Naive thymus-derived CD4-positive, alpha-beta T cell (primary cell): ENCODE measurements around the gene RFFL. TPM values are rescaled to one million over a fixed set of nuclear protein-coding genes. Genes with fewer than 3 reads are reported as not detected.

ENCODE experiments used
- ATAC-seq: fragments of 150-1000 bp; cut with Tn5 transposase; 2 replicates; pipeline ENCODE4 v1.10.0; 2021; ENCODE audit warnings: mild to moderate bottlenecking, moderate library complexity
- CTCF ChIA-PET: fragments of 350-600 bp; sonication (Branson Sonifier 250); formaldehyde crosslinking; loops from one replicate; lab custom pipeline; 2021; ENCODE audit warnings: antibody characterized with exemption; lab: Charles Lee
- POLR2A ChIA-PET: fragments of 350-600 bp; sonication (Branson Sonifier 250); formaldehyde crosslinking; loops from one replicate; lab custom pipeline; 2021; ENCODE audit warnings: antibody characterized with exemption, inconsistent platforms; lab: Charles Lee
- DNase-seq, 9 donors: peaks; one replicate each; pipeline versions ENCODE4 v3.0.0 to v3.0.0-alpha.2; 2020 to 2022; ENCODE audit warnings: mixed read lengths in 1 of 9
- H3K27ac ChIP-seq: one replicate; pipeline ENCODE4 v1.7.0; 2013; ENCODE audit warnings: mild to moderate bottlenecking, low read depth, low read length, moderate library complexity
- H3K27me3 ChIP-seq, 2 donors: one replicate each; pipeline ENCODE4 v1.7.0; 2013; ENCODE audit warnings: low read length in 2 of 2, mild to moderate bottlenecking in 2 of 2, moderate library complexity in 2 of 2; ENCODE audit not compliant: control insufficient read depth in 2 of 2, insufficient read depth in 2 of 2
- H3K36me3 ChIP-seq, 3 experiments: 1 replicate in 2 of 3; 2 replicates in 1 of 3; pipeline ENCODE4 v1.7.0; 2013; ENCODE audit warnings: low read length in 3 of 3, mild to moderate bottlenecking in 3 of 3, moderate library complexity in 1 of 3; ENCODE audit not compliant: insufficient read depth in 3 of 3, control insufficient read depth in 2 of 3
- H3K4me1 ChIP-seq, 2 donors: one replicate each; pipeline ENCODE4 v1.7.0; 2013; ENCODE audit warnings: low read length in 2 of 2, mild to moderate bottlenecking in 2 of 2, moderate library complexity in 1 of 2; ENCODE audit not compliant: control insufficient read depth in 2 of 2, insufficient read depth in 2 of 2
- H3K4me3 ChIP-seq: 2 replicates; pipeline ENCODE4 v1.7.0; 2013; ENCODE audit warnings: mild to moderate bottlenecking, low read length
- H3K9me3 ChIP-seq, 3 experiments: 1 replicate in 2 of 3; 2 replicates in 1 of 3; pipeline ENCODE4 v1.7.0; 2013; ENCODE audit warnings: low read length in 3 of 3; ENCODE audit not compliant: control insufficient read depth in 2 of 3
- H3K27ac Mint-ChIP-seq, 9 donors: one replicate each; pipeline ENCODE4 v1.8.0; 2020 to 2022; ENCODE audit warnings: mixed read lengths in 9 of 9, mild to moderate bottlenecking in 8 of 9, moderate library complexity in 5 of 9, inconsistent platforms in 2 of 9
- H3K27me3 Mint-ChIP-seq, 5 donors: one replicate each; pipeline ENCODE4 v1.8.0; 2021 to 2022; ENCODE audit warnings: mixed read lengths in 5 of 5, mild to moderate bottlenecking in 1 of 5
- H3K36me3 Mint-ChIP-seq, 5 donors: one replicate each; pipeline ENCODE4 v1.8.0; 2020 to 2022; ENCODE audit warnings: mixed read lengths in 5 of 5, mild to moderate bottlenecking in 3 of 5, inconsistent platforms in 1 of 5
- H3K4me1 Mint-ChIP-seq, 7 donors: one replicate each; pipeline ENCODE4 v1.8.0; 2020 to 2022; ENCODE audit warnings: mixed read lengths in 7 of 7, mild to moderate bottlenecking in 3 of 7, inconsistent platforms in 1 of 7
- H3K4me3 Mint-ChIP-seq, 10 donors: one replicate each; pipeline ENCODE4 v1.8.0; 2020 to 2022; ENCODE audit warnings: mild to moderate bottlenecking in 10 of 10, mixed read lengths in 10 of 10, moderate library complexity in 6 of 10, inconsistent platforms in 2 of 10
- H3K9me3 Mint-ChIP-seq, 11 donors: one replicate each; pipeline ENCODE4 v1.8.0; 2020 to 2022; ENCODE audit warnings: mixed read lengths in 11 of 11, mild to moderate bottlenecking in 4 of 11, inconsistent platforms in 1 of 11, moderate library complexity in 1 of 11
- intact Hi-C, 2 donors: fragments of 100-400 bp; cut with micrococcal nuclease; formaldehyde crosslinking; loops; one replicate each; pipeline ENCODE4 v1.15.1; 2023
- polyA plus RNA-seq, 2 donors: library from polyadenylated mRNA; unstranded; fragments of 300-500 nt; fragmentation: Illumina TruSeq; gene quantifications; one replicate each; pipeline ENCODE4 v1.2.3, GENCODE V29; 2021
- total RNA-seq, 6 experiments: library from RNA in 5 of 6; stranded (reverse) in 5 of 6; gene quantifications; 1 replicate in 5 of 6; 2 replicates in 1 of 6; pipeline ENCODE4 v1.2.3 and lab custom pipeline; 2021 to 2026

Gene RFFL
- total and polyA plus RNA-seq, 7 experiments from 2014 or later: 36.4 to 74.7 (median 47.1) TPM

GRCh38 chr17:35056013-35056412 lies 7.5 kb downstream of the RFFL start:
- H3K36me3 ChIP-seq: no peaks in the 10 kb centered on the region
- DNase-seq (no peak), ATAC-seq (no peak)
- Mint-ChIP-seq H3K27ac (peak overlapping the region; percentile 36 to 98 (median 85)), H3K36me3 (peaks cover 8 to 56% (median 42%) of the 10 kb centered on the region in 5 donors), H3K4me1 (peaks cover 54 to 89% (median 79%) of the 10 kb centered on the region in 7 donors), H3K9me3 (peaks cover 0 to 9% (median 0%) of the 10 kb centered on the region in 11 donors), H3K27me3 (no peaks in the 10 kb centered on the region), H3K4me3 (peak overlapping the region in 6 of 10 donors; percentile 17 to 60 (median 44))
- CTCF ChIA-PET: interaction anchor here (3.5 kb wide), 1 partner anchor 8 kb away, joined by 16 read pairs; the partner anchor contains the start of gene RFFL
- no peaks in the 10 kb centered on the region for H3K27me3 ChIP-seq
- intact Hi-C loops: no loop called here
- POLR2A ChIA-PET: no interaction called here
- H3K27ac ChIP-seq: no peak overlapping the region
- no peaks in the 10 kb centered on the region for H3K9me3 ChIP-seq
- H3K4me3 ChIP-seq: no peak overlapping the region
- H3K4me1 ChIP-seq: peaks cover 33 to 34% of the 10 kb centered on the region in 2 donors

DNA sequence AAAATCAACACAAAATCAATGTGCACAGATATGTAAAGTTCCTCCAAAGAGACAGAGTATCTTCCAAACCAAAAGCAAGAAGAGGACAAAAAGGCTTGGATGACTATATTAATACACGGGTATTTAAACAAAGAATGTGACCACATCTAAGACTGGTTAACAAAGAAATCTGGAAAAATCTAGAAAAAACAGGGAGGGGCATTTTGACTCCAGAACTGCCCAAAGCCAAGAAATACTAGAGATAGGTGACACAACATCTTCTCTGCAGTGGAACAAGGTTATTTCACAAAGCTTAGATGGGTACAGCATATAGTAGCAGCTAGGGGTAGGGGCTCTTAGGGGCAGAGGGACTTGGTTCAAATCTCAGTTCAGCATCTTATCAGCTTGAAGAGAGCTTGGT lies 10.3 kb downstream of the RFFL start:
- no peaks in the 10 kb centered on the region for H3K27me3 ChIP-seq
- Mint-ChIP-seq H3K9me3 (peaks cover 0 to 9% (median 0%) of the 10 kb centered on the region in 11 donors), H3K4me3 (peak overlapping the region in 7 of 10 donors; percentile 6 to 82 (median 73)), H3K27ac (peak overlapping the region; percentile 36 to 99 (median 94)), H3K36me3 (peaks cover 10 to 47% (median 26%) of the 10 kb centered on the region in 5 donors), H3K4me1 (peaks cover 67 to 92% (median 82%) of the 10 kb centered on the region in 7 donors), H3K27me3 (no peaks in the 10 kb centered on the region)
- H3K9me3 ChIP-seq: no peaks in the 10 kb centered on the region
- peak overlapping the region; percentile 4 for H3K4me3 ChIP-seq
- H3K27ac ChIP-seq: peak overlapping the region; percentile 68
- intact Hi-C loops: no loop called here
- POLR2A ChIA-PET: interaction anchor here (0.6 to 10.3 kb wide), 10 partner anchors 9 to 522 kb away, joined by 3 to 132 read pairs (median 5); partner anchors contain the start of genes CCT6B, RFFL and ZNF830
- no peak for DNase-seq
- H3K4me1 ChIP-seq: peaks cover 56 to 62% of the 10 kb centered on the region in 2 donors
- no peak for ATAC-seq
- H3K36me3 ChIP-seq: no peaks in the 10 kb centered on the region
- CTCF ChIA-PET: interaction anchor here (0.6 to 3.5 kb wide), 6 partner anchors 10 to 199 kb away, joined by 3 to 16 read pairs (median 4); partner anchors contain the start of gene RFFL

DNA sequence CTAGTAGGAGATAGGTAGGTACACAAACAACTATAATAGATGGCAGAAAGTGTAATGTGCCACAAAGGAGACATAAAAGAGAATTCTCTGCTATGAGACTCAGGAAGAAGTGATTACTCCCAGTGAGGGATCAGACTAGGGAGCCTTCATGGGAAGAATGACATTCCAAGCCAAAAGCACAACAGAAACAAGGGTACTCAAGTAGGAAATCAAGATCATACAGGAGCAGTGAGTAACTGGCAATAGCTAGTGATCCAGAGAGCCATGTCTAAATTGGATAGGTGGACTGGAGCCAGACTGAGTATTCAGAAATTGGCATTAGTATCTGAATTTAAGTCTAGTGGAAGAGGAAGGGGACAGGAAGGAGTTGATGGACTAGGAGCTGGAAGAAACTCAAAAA lies 10.7 kb downstream of the RFFL start:
- Mint-ChIP-seq H3K9me3 (peaks cover 0 to 9% (median 0%) of the 10 kb centered on the region in 11 donors), H3K27me3 (no peaks in the 10 kb centered on the region), H3K4me3 (peak overlapping the region; percentile 6 to 82 (median 74)), H3K4me1 (peaks cover 63 to 88% (median 78%) of the 10 kb centered on the region in 7 donors), H3K27ac (peak overlapping the region; percentile 83 to 99 (median 94)), H3K36me3 (peaks cover 10 to 43% (median 22%) of the 10 kb centered on the region in 5 donors)
- ATAC-seq: no peak
- no peaks in the 10 kb centered on the region for H3K27me3 ChIP-seq
- no peaks in the 10 kb centered on the region for H3K36me3 ChIP-seq
- peak overlapping the region; percentile 68 for H3K27ac ChIP-seq
- POLR2A ChIA-PET: interaction anchor here (0.6 to 10.3 kb wide), 9 partner anchors 9 to 523 kb away, joined by 3 to 132 read pairs (median 6); partner anchors contain the start of genes CCT6B, RFFL and ZNF830
- no peak for DNase-seq
- no peaks in the 10 kb centered on the region for H3K9me3 ChIP-seq
- intact Hi-C loops: loop anchor here in 1 of 2 donors (1.0 kb wide), 2 partner anchors 11 to 37 kb away; partner anchors contain the start of gene RFFL
- peak overlapping the region; percentile 21 for H3K4me3 ChIP-seq
- CTCF ChIA-PET: interaction anchor here (0.9 to 3.5 kb wide), 5 partner anchors 11 to 43 kb away, joined by 3 to 16 read pairs (median 4); partner anchors contain the start of gene RFFL
- peaks cover 56 to 62% of the 10 kb centered on the region in 2 donors for H3K4me1 ChIP-seq

DNA sequence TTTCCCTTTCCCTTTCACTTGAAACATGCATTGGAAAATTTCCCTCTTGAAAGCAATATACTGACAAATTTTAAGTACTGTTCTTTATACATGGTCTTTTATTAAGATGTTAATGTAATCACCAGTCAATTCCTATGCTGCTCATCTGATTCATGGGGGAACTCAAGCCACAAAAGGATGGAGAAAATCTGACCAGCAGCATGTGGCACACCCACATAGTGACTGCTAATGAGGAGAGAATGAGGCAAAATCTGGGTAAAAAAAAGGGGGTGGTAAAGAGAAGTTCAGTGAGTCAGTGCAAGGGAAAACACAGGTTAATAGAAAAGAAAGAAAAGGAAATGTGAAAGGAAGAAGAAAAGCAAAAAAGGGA lies 11.3 kb downstream of the RFFL start:
- DNase-seq (no peak), ATAC-seq (no peak)
- no peaks in the 10 kb centered on the region for H3K36me3 ChIP-seq
- Mint-ChIP-seq H3K4me1 (peaks cover 59 to 84% (median 73%) of the 10 kb centered on the region in 7 donors), H3K27me3 (no peaks in the 10 kb centered on the region), H3K9me3 (peaks cover 0 to 9% (median 0%) of the 10 kb centered on the region in 11 donors), H3K36me3 (peaks cover 5 to 38% (median 16%) of the 10 kb centered on the region in 5 donors), H3K27ac (peak overlapping the region; percentile 83 to 99 (median 94)), H3K4me3 (peak overlapping the region; percentile 6 to 82 (median 74))
- peaks cover 60 to 68% of the 10 kb centered on the region in 2 donors for H3K4me1 ChIP-seq
- CTCF ChIA-PET: interaction anchor here (1.4 to 3.5 kb wide), 4 partner anchors 11 to 37 kb away, joined by 3 to 16 read pairs (median 7); partner anchors contain the start of gene RFFL
- intact Hi-C loops: loop anchor here in 1 of 2 donors (1.0 kb wide), 2 partner anchors 11 to 37 kb away; partner anchors contain the start of gene RFFL
- H3K27ac ChIP-seq: peak overlapping the region; percentile 68
- no peaks in the 10 kb centered on the region for H3K27me3 ChIP-seq
- POLR2A ChIA-PET: interaction anchor here (2.0 to 10.3 kb wide), 4 partner anchors 11 to 32 kb away, joined by 7 to 132 read pairs (median 18); partner anchors contain the start of gene RFFL
- H3K4me3 ChIP-seq: peak overlapping the region; percentile 21
- no peaks in the 10 kb centered on the region for H3K9me3 ChIP-seq

DNA sequence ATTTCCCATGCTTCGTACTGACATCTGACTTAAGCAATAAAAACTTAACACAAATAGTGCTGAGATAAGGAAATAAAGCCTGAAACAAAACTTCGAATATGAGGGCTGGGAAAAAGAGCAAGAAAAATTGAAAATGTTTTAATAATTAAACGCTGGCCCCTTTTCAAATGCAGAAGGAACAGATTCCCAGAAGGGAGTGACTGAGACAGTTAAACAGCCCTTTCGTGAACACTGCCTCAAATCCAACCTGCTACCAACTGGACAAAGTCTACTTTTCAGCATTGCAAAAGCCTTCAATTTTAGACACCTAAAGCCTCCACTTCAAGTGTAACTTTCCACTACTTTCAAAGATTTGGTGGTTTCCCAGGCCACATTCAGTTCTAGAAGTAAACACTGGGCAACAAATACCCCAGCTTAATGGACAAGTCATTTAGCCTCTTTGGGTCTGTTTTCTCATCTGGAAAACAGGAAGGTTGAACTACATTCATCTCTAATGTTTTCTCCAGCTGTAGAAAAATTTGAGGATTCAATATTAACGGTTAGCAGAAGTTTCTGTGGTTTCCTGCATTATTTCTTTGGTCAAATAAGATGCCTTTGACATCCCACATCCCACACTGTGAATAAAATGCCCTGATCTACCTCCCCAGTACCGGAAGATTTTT lies 11.8 kb downstream of the RFFL start:
- H3K27me3 ChIP-seq: no peaks in the 10 kb centered on the region
- intact Hi-C loops: loop anchor here (1.0 kb wide), 2 partner anchors 12 to 38 kb away; partner anchors contain the start of gene RFFL (in 2 of the 2)
- peaks cover 64 to 72% of the 10 kb centered on the region in 2 donors for H3K4me1 ChIP-seq
- peaks cover 5 to 40% (median 15%) of the 10 kb centered on the region in 5 donors for H3K36me3 Mint-ChIP-seq
- ATAC-seq (peak; percentile 25), DNase-seq (peak in 1 of 9 donors; percentile 27)
- H3K27ac Mint-ChIP-seq: peak overlapping the region; percentile 83 to 99 (median 94)
- H3K4me1 Mint-ChIP-seq: peaks cover 64 to 84% (median 74%) of the 10 kb centered on the region in 7 donors
- CTCF ChIA-PET: interaction anchor here (1.0 to 1.7 kb wide), 5 partner anchors 8 to 71 kb away, joined by 3 to 10 read pairs (median 4); no protein-coding TSS in a partner anchor
- POLR2A ChIA-PET: interaction anchor here (1.2 to 10.3 kb wide), 7 partner anchors 11 to 436 kb away, joined by 3 to 132 read pairs (median 5); partner anchors contain the start of genes LIG3 and RFFL
- peak overlapping the region; percentile 25 to 82 (median 74) for H3K4me3 Mint-ChIP-seq
- peak overlapping the region; percentile 68 for H3K27ac ChIP-seq
- H3K27me3 Mint-ChIP-seq: no peaks in the 10 kb centered on the region
- H3K9me3 ChIP-seq: no peaks in the 10 kb centered on the region
- H3K9me3 Mint-ChIP-seq: peaks cover 0 to 9% (median 0%) of the 10 kb centered on the region in 11 donors
- peak overlapping the region; percentile 21 for H3K4me3 ChIP-seq
- no peaks in the 10 kb centered on the region for H3K36me3 ChIP-seq

GRCh38 chr17:35051183-35051578 lies 12.3 kb downstream of the RFFL start:
- peak overlapping the region; percentile 83 to 99 (median 94) for H3K27ac Mint-ChIP-seq
- DNase-seq: peak in 7 of 9 donors; percentile 65 to 88 (median 84)
- H3K27me3 ChIP-seq: no peaks in the 10 kb centered on the region
- peaks cover 66 to 84% (median 74%) of the 10 kb centered on the region in 7 donors for H3K4me1 Mint-ChIP-seq
- H3K9me3 Mint-ChIP-seq: peaks cover 0 to 9% (median 0%) of the 10 kb centered on the region in 11 donors
- peak; percentile 94 for ATAC-seq
- H3K9me3 ChIP-seq: no peaks in the 10 kb centered on the region
- POLR2A ChIA-PET: interaction anchor here (0.6 to 10.3 kb wide), 14 partner anchors 10 to 641 kb away, joined by 3 to 132 read pairs (median 4); partner anchors contain the start of genes CCT6B, LIG3, RFFL and ZNF830
- no peaks in the 10 kb centered on the region for H3K36me3 ChIP-seq
- no peaks in the 10 kb centered on the region for H3K27me3 Mint-ChIP-seq
- CTCF ChIA-PET: interaction anchor here (0.6 to 1.7 kb wide), 7 partner anchors 9 to 70 kb away, joined by 3 to 10 read pairs (median 4); no protein-coding TSS in a partner anchor
- H3K4me3 ChIP-seq: peak overlapping the region; percentile 21
- intact Hi-C loops: loop anchor here in 1 of 2 donors (1.0 kb wide), 2 partner anchors 12 to 38 kb away; partner anchors contain the start of gene RFFL
- H3K27ac ChIP-seq: peak overlapping the region; percentile 68
- H3K4me1 ChIP-seq: peaks cover 68 to 74% of the 10 kb centered on the region in 2 donors
- peaks cover 5 to 39% (median 10%) of the 10 kb centered on the region in 5 donors for H3K36me3 Mint-ChIP-seq
- peak overlapping the region; percentile 25 to 82 (median 74) for H3K4me3 Mint-ChIP-seq
